ENCODE data around the gene GAL3ST2.
"Not testable (repeated sequence)": the region's sequence is repeated elsewhere in the genome, so short reads cannot be mapped to it uniquely, and the experiment has no call there.

GAL3ST2 gene

DNA sequence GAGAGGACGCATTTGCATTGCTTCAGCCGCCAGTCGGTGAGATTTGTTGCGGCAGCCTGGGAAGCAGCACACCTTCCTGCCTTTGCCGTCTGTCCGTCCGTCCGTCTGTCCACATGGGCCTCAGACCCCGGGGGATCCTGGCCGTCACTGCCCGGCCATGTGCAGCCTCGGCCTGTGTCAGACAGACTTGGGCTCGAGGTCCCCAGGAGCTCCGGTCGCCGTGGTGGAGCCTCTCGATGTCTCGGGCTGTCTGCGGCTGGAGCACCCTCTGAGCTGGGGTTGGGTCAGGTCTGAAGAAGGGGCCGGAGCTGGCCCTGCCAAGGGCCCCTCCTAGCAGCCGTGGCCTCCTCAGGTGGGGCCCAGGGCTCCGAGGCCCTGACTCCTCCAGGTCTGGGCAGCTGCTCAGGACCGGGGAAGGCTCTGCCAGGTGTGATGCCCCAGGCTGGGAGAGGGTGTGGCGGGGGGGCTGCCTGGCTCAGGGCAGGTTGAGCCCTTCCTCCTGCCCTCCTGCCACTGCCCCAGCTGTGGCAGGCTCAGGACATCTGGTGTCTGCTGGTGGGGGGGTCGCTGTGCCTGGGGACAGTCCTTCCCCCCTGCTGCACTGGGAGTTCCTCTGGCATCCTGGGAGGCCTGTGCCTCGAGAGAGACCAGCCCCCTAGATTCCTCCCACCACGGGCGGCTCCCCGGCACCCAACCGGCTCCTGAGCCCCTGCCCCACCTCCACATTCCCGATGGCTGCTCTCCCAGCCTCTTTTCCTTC lies 44.2 kb downstream of the GAL3ST2 start:
- peak in 1 of 2 experiments; percentile 1 for DNase-seq

GRCh38 chr2:241821460-241822263 lies 45.0 kb downstream of the GAL3ST2 start:
- peak in 1 of 2 experiments; percentile 2 for DNase-seq

- peak in 1 of 2 experiments; percentile 0 for DNase-seq
Measured at GRCh38 chr2:241822264-241822623, 45.6 kb downstream of the GAL3ST2 start.

GRCh38 chr2:241823531-241824437 lies 47.2 kb downstream of the GAL3ST2 start:
- DNase-seq, result not testable (repeated sequence)

GRCh38 chr2:241827394-241827793 lies 50.8 kb downstream of the GAL3ST2 start:
- DNase-seq, result no peak

DNA sequence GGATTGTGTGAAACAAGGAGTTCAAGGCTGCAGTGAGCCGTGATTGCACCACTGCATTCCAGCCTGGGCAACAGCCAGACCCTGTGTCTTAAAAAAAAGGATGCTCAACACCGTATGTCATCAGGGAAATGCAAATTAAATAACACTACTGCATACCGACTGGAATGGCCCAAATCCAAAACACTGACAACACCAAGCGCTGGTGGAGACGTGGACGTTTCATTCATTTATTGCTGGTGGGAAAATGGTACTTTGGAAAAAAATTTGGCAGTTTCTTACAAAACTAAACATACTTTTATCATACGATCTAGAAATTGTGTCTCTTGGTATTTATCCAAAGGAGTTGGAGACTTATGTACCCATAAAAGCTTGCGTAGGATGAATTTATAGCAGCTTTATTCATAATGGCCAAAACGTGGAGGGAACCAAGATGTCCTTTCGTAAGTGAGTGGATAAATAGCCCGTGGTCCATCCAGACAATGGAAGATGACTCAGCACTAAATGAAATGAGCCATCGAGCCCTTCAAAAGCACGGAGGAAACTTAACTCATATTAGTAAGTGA lies 56.6 kb downstream of the GAL3ST2 start:
- DNase-seq, result no peak

DNA sequence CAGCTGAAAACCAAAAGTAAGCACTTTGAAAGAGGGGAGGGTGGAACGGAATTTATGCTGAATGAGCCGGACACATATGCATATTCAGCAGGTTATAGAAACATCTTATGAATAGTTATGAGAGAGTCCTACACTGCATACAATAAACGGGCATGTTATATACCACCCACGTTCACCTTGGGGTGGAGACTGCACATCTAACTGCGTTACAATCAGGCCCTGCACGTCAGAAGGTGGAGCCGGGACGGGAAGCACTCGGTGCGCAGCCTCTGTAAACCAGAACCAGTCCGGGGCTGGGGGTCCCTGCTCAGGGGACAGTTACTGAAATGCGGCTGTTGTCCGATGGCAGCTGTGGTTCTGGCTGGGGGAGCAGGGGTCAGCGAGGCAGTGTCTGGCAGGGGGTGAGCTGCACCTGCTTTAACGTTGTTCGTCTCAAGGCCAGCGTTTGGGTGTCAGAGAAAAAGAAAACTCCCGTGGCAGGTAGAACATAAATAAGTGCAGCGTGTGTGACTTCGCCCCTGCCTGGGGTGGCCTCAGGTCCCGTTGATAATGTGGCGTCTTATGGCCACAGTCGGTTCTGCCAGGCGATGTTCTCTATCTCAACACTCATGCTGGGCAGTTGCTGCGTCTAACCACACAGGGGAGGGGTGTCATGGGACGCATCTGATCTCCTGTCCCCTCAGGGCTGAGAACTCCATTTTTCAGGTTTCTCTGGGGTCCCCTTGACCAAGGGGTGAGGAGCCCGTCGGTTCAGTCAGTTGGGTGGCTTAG lies 57.3 kb downstream of the GAL3ST2 start:
- DNase-seq, result not testable (repeated sequence)

- DNase-seq, result no peak
Measured at GRCh38 chr2:241834527-241835210, 58.0 kb downstream of the GAL3ST2 start.

DNA sequence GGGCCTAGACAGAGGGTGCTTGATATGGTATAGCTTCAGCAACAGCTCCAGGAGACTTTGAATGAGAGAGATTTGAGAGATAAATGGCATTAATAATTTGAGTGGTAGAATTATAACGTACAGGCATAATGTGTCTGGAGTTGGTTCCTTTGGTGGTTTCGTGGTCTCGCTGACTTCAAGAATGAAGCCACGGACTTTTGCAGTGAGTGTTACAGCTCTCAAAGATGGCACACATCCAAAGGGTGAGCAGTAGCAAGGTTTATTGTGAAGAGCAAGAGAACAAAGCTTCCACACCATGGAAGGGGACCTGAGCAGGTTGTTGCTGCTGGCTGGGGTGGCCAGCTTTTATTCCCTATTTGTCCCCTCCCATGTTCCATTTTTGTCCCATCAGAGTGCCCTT lies 59.0 kb downstream of the GAL3ST2 start:
- no peak for DNase-seq

- DNase-seq, result no peak
Measured at GRCh38 chr2:241836292-241836691, 59.7 kb downstream of the GAL3ST2 start.

GRCh38 chr2:241837197-241837965 lies 60.8 kb downstream of the GAL3ST2 start:
- no peak for DNase-seq

GRCh38 chr2:241841181-241842066 lies 64.8 kb downstream of the GAL3ST2 start:
- no peak for DNase-seq

GRCh38 chr2:241842067-241842415 lies 65.4 kb downstream of the GAL3ST2 start:
- DNase-seq, result no peak

- peak; percentile 55 to 67 for DNase-seq
Measured at GRCh38 chr2:241842620-241843211, 66.1 kb downstream of the GAL3ST2 start.

DNA sequence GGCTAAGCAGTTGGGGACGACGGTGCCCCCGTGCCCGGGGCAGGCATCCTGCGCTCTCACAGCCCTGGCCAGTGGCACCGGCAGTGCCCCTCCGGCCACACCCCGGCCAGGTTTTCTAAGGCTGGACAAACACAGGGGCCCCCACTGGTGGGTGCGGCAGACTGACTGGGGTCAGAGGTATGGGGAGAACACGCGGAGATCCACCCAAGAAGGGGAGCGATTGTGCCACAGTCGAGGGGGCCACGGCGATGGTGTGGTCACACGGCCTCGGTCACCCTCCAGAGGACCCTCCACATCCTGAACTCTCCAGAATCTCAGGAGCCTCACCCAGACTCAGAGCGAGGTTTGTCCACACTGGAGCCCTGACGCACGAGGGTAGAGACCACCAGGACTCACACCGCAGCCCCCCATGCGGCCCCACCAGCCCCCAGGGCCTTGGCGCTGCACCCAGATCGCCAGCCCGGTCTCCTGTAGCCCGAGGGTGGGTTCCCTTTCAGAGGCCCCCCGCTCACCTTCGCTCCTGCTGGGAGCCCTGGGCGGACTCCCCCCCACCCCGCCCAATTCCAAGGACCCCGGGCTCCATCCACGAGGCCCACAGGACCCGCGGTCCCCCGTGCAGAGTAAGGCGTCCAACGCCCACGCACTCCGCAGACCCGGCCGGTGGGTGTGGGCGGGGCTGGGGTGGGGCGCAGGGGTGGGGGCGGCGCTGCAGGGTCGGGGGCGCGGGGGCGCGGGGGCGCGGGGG lies 66.9 kb downstream of the GAL3ST2 start:
- no peak for DNase-seq

DNA sequence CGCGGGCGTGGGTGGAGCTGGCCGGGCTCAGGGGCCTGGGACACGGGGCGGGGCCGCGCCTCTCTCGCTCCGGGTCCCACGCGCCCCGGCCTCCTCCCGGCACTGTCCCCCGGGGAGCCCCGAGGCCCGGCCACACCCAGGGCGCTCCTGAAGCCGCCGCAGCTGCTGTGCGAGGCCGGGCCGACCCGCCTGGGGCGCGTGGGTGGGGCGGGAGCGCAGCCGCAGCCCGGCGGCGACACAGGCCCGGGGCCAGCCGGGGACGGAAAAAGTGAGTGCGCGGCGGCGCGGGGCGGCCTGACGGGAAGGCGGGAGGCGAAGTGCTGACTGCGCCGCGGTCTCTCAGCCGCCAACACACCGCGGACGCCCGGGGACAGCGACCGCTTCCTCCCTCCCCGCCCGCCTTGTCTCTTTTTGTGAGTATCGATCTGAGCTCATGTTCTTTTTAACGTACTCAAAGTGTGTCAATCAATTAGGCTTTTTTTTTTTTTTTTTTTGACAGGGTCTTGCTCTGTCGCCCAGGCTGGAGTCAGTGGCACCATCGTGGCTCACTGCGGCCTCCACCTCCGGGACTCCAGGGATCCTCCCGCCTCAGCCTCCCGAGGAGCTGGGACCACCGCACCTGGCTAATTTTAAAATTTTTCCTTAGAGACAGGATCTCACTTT lies 67.6 kb downstream of the GAL3ST2 start:
- DNase-seq, result peak; percentile 89 to 91

DNA sequence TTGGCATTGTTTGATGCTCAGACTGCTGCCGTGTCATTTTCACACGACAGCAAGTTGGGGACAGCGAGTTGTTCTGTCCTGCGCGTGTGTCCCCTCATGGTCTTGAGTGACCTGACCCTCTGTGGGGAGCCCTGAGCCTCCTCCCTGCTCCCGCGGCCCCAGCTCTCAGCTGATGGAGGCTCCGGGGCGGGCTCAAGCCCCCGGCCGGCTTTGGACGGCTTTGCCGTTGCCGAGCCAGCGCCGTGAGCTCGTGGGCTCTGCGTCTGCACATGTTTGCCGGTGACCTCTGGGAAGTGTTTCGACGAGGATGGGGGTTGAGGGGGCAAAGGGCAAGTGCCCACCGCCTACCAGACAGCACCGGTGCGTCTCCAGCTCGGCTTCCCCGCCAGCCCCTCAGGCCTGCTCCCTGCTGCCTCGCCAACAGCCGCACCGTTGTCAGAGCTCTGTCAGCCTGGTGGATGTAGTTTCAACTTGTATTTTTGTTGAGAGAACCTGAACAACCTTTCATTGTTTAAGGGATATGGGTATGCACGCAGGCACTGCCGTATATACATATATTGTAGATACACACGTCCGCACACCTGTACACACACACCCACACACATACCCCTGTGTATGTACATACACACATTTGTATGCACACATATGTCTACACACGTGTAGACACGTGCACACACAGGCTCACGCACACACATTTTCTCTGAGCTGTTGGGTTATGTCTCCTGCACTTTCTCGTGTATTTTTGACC lies 68.4 kb downstream of the GAL3ST2 start:
- no peak for DNase-seq

Measured in activated CD4-positive, alpha-beta T cell treated with anti-CD3 and anti-CD28 coated beads, Interleukin-2, amount 50 U/mL, for 48 hours (primary cell).